PFSK-1 (cell line): ENCODE results near the gene CBY2.

ENCODE experiments used
- FOXP2 ChIP-seq: optimal IDR thresholded peaks from 2 replicates; pipeline ENCODE3; 2011; ENCODE audit warnings: borderline replicate concordance, control low read depth, inconsistent platforms; ENCODE audit not compliant: insufficient read depth; ENCODE audit errors: extremely low read length, extremely low read depth
- POLR2AphosphoS5 ChIP-seq: IDR thresholded peaks from 2 replicates; pipeline ENCODE4 v1.6.1; 2012; ENCODE audit warnings: low read depth, mild to moderate bottlenecking, control low read depth, low read length, moderate library complexity
- SIN3A ChIP-seq: IDR thresholded peaks from 2 replicates; pipeline ENCODE4 v1.6.1; 2012; ENCODE audit warnings: mild to moderate bottlenecking, low read length, moderate library complexity, borderline replicate concordance; ENCODE audit not compliant: insufficient read depth
- TAF1 ChIP-seq: IDR thresholded peaks from 2 replicates; pipeline ENCODE4 v1.6.1; 2012; ENCODE audit warnings: low read length, control low read depth, borderline replicate concordance; ENCODE audit not compliant: insufficient read depth
- TF ChIP-seq, protein P1 (sequence below), 2 experiments: IDR thresholded peaks; 2 replicates each; pipeline versions ENCODE4 v1.6.1 to v1.8.0; 2011 to 2012; ENCODE audit warnings: low read depth in 2 of 2, low read length in 2 of 2, control low read depth in 1 of 2, inconsistent platforms in 1 of 2, mild to moderate bottlenecking in 1 of 2, moderate library complexity in 1 of 2; ENCODE audit not compliant: insufficient read depth in 1 of 2

The CBY2 gene

DNA sequence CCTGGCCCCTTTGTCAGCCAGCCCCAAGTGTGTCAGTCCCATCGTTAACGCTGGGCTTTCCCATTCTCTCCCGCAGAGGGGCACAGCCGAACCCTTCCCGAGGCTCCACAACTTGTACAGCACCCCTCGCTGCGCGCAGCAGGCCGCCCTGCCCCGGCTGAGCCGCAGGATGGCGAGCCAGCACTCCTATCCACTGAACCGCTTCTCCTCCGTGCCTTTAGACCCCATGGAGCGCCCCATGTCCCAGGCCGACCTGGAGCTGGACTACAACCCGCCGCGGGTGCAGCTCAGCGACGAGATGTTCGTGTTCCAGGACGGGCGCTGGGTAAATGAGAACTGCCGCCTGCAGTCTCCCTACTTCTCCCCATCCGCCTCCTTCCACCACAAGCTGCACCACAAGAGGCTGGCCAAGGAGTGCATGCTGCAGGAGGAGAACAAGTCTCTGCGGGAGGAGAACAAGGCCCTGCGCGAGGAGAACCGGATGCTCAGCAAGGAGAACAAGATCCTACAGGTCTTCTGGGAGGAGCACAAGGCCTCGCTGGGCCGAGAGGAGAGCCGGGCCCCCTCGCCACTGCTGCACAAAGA, 11.1 kb downstream of the CBY2 start:
- TF ChIP-seq, protein P1, sequence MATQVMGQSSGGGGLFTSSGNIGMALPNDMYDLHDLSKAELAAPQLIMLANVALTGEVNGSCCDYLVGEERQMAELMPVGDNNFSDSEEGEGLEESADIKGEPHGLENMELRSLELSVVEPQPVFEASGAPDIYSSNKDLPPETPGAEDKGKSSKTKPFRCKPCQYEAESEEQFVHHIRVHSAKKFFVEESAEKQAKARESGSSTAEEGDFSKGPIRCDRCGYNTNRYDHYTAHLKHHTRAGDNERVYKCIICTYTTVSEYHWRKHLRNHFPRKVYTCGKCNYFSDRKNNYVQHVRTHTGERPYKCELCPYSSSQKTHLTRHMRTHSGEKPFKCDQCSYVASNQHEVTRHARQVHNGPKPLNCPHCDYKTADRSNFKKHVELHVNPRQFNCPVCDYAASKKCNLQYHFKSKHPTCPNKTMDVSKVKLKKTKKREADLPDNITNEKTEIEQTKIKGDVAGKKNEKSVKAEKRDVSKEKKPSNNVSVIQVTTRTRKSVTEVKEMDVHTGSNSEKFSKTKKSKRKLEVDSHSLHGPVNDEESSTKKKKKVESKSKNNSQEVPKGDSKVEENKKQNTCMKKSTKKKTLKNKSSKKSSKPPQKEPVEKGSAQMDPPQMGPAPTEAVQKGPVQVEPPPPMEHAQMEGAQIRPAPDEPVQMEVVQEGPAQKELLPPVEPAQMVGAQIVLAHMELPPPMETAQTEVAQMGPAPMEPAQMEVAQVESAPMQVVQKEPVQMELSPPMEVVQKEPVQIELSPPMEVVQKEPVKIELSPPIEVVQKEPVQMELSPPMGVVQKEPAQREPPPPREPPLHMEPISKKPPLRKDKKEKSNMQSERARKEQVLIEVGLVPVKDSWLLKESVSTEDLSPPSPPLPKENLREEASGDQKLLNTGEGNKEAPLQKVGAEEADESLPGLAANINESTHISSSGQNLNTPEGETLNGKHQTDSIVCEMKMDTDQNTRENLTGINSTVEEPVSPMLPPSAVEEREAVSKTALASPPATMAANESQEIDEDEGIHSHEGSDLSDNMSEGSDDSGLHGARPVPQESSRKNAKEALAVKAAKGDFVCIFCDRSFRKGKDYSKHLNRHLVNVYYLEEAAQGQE (IDR thresholded peaks at IDR 0.05; ENCODE audit: insufficient read depth in 1 of 2, low read depth in 2 of 2, low read length in 2 of 2), result no peak
- no peak for TF ChIP-seq POLR2AphosphoS5
- no peak for TF ChIP-seq FOXP2
- TF ChIP-seq TAF1, result no peak
- TF ChIP-seq SIN3A, result no peak

DNA sequence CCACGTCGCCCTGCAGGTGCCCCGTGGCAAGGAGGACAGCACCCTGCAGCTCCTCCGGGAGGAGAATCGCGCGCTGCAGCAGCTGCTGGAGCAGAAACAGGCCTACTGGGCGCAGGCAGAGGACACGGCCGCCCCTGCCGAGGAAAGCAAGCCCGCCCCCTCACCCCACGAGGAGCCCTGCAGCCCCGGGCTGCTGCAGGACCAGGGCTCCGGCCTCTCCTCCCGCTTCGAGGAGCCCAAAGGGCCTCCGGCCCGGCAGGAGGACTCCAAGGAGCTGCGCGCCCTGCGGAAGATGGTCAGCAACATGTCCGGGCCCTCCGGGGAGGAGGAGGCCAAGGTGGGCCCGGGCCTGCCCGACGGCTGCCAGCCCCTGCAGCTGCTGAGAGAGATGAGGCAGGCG, 11.6 kb downstream of the CBY2 start:
- TF ChIP-seq POLR2AphosphoS5 (no peak), SIN3A (no peak), FOXP2 (no peak), TAF1 (no peak)
- TF ChIP-seq, protein P1 (IDR thresholded peaks at IDR 0.05; ENCODE audit: insufficient read depth in 1 of 2, low read depth in 2 of 2, low read length in 2 of 2), result no peak

DNA sequence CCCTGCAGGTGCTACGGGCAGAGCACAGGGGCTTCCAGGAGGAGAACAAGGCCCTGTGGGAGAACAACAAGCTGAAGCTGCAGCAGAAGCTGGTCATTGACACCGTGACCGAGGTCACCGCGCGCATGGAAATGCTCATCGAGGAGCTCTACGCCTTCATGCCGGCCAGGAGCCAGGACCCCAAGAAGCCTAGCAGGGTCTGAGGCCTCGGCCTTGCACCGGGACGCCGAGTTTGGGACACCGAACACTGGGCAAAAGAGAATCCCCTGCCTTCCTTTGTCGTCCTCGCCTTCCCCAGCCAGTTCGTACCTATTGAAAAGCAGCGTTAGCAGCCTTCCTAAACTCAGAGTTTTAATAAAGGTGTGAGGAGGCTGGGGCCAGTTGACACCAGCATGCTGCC, 12.1 kb downstream of the CBY2 start:
- no peak for TF ChIP-seq POLR2AphosphoS5
- no peak for TF ChIP-seq SIN3A
- TF ChIP-seq FOXP2, result no peak
- TF ChIP-seq, protein P1 (IDR thresholded peaks at IDR 0.05; ENCODE audit: insufficient read depth in 1 of 2, low read depth in 2 of 2, low read length in 2 of 2), result no peak
- no peak for TF ChIP-seq TAF1

DNA sequence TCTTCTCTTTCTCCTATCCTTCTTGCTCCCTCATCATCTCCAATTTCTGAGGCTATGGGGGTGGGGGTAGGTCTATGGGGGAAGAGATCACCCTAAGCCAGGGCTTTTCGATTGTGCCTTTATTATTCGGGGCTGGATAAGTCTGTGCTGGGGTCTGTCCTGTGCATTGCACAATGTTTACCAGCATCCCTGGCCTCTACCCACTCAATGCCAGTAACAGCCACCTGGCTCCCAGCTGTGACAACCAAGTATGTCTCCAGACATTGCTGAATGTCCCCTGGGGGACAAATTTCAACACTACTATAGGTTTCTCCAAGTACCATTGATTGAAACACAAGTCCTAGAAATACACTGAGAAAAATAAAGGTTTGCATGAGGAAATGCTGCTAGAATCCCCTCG, 13.2 kb downstream of the CBY2 start:
- TF ChIP-seq FOXP2 (no peak), SIN3A (no peak), POLR2AphosphoS5 (no peak), TAF1 (no peak)
- TF ChIP-seq, protein P1 (IDR thresholded peaks at IDR 0.05; ENCODE audit: insufficient read depth in 1 of 2, low read depth in 2 of 2, low read length in 2 of 2), result no peak
